BJ (cell line): Measurements from ENCODE around the gene MESP2. TPM values are rescaled to one million over a fixed set of nuclear protein-coding genes. Genes with fewer than 3 reads are reported as not detected.

ENCODE experiments used
- CTCF ChIA-PET: fragments of 350-600 bp; formaldehyde crosslinking; extraction: SDS; loops from one replicate; lab custom pipeline; 2021; ENCODE audit warnings: antibody characterized with exemption, inconsistent platforms; lab: Yijun Ruan, JAX
- POLR2A ChIA-PET: fragments of 300-600 bp; sonication (Branson Sonifier 250); formaldehyde crosslinking; extraction: SDS; loops from one replicate; lab custom pipeline; 2021; ENCODE audit warnings: antibody characterized with exemption; lab: Charles Lee
- DNase-seq: peaks from one replicate; pipeline ENCODE4 v3.0.0-alpha.2; 2011; ENCODE audit warnings: low read depth
- H3K27me3 ChIP-seq: 2 replicates; pipeline ENCODE4 v1.6.0; 2011; ENCODE audit warnings: low read length; ENCODE audit not compliant: control insufficient read depth, insufficient read depth
- H3K36me3 ChIP-seq: 2 replicates; pipeline ENCODE4 v1.5.1; 2011; ENCODE audit warnings: low read length; ENCODE audit not compliant: control insufficient read depth, insufficient read depth
- H3K4me3 ChIP-seq: 2 replicates; pipeline ENCODE4 v1.5.1; 2011; ENCODE audit warnings: low read depth, mild to moderate bottlenecking, control low read depth, low read length
- polyA plus RNA-seq: library from polyadenylated mRNA; depleted of rRNA; stranded (reverse); fragments of >200 nt; gene quantifications from 2 replicates; pipeline ENCODE4 v1.2.3, GENCODE V29; 2011
- TF ChIP-seq, protein P1 (sequence below): IDR thresholded peaks from 2 replicates; pipeline ENCODE4 v1.5.1; 2011; ENCODE audit warnings: low read depth, mild to moderate bottlenecking, control low read depth, inconsistent platforms, low read length, moderate library complexity; ENCODE audit not compliant: insufficient read depth

Gene MESP2
- polyA plus RNA-seq, 1 experiment: 0.39 TPM

GRCh38 chr15:89745768-89746167 lies 30.4 kb upstream of the MESP2 start:
- Histone ChIP-seq H3K27me3 (peaks cover 2% of the 10 kb centered on the region), H3K36me3 (no peaks in the 10 kb centered on the region), H3K4me3 (no peak overlapping the region)
- no peak for DNase-seq
- POLR2A ChIA-PET: no interaction called here
- TF ChIP-seq, protein P1, sequence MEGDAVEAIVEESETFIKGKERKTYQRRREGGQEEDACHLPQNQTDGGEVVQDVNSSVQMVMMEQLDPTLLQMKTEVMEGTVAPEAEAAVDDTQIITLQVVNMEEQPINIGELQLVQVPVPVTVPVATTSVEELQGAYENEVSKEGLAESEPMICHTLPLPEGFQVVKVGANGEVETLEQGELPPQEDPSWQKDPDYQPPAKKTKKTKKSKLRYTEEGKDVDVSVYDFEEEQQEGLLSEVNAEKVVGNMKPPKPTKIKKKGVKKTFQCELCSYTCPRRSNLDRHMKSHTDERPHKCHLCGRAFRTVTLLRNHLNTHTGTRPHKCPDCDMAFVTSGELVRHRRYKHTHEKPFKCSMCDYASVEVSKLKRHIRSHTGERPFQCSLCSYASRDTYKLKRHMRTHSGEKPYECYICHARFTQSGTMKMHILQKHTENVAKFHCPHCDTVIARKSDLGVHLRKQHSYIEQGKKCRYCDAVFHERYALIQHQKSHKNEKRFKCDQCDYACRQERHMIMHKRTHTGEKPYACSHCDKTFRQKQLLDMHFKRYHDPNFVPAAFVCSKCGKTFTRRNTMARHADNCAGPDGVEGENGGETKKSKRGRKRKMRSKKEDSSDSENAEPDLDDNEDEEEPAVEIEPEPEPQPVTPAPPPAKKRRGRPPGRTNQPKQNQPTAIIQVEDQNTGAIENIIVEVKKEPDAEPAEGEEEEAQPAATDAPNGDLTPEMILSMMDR: no peak
- CTCF ChIA-PET: interaction anchor here (1.4 to 6.6 kb wide), 2 partner anchors 9 to 16 kb away, joined by 5 to 29 read pairs; no protein-coding TSS in a partner anchor

DNA sequence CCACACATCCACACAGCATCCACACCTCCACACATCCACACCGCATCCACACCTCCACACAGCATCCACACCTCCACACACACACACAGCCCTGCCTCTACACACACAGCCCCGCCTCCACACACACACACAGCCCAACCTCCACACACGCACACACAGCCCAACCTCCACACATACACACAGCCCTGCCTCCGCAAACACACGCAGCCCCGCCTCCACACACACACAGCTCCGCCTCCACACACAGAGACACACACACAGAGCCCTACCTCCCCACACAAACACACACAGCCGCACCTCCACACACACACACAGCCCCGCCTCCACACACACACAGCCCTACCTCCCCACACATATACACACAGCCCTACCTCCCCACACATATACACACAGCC lies 29.7 kb upstream of the MESP2 start:
- no peak overlapping the region for H3K4me3 ChIP-seq
- POLR2A ChIA-PET: no interaction called here
- peaks cover 2% of the 10 kb centered on the region for H3K27me3 ChIP-seq
- no peak for DNase-seq
- no peaks in the 10 kb centered on the region for H3K36me3 ChIP-seq
- TF ChIP-seq, protein P1: no peak
- CTCF ChIA-PET: interaction anchor here (7.2 kb wide), 1 partner anchor 142 kb away, joined by 47 read pairs; no protein-coding TSS in a partner anchor

DNA sequence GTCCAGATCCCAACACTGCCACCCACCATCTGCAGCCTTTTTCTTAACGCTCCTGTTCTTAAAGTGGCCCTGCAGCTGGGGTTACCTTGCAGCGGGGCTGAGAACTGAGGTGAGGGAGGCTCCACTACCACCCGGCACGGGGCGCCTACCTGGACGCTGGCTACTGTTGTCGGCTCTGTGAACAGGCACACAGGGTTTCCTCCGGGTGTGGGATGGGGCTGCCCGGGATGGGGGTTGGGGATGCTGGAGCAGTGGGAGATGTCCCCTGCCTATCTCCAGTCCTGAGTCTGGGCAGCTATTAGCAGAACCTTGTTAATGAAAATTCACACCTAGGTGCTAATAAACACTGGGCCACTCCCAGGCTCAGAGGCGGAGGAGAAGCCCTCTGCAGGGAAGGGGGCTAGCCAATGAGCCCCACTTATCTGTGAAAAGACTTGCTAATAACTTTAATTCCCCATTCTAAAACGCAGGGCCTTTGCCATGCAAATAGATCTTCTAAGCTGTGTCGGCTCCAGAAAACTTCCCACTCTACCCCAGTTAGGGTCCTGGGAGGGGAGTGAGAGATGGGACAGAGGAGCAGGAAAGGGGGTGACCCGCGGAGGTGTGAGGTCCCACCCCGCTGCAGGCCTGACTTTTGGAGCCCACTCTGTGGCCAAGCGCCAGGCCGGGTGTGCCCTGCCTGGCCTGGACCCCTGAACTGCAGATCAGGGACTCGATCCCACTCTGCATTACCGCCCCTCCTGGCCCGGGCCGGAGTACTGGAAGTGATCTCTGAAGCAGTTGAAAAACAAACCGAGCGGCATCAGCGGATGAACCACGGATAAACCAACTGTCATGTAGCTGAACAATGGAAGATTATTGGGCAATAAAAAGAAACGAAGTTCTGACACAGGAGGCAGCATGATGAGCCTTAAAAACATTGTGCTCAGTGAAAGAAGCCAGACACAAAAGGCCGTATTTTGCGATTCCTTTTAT lies 28.1 kb upstream of the MESP2 start:
- Histone ChIP-seq H3K27me3 (peaks cover 2% of the 10 kb centered on the region), H3K4me3 (no peak overlapping the region), H3K36me3 (no peaks in the 10 kb centered on the region)
- CTCF ChIA-PET: interaction anchor here (0.6 to 7.2 kb wide), 5 partner anchors 8 to 140 kb away, joined by 3 to 47 read pairs (median 3); no protein-coding TSS in a partner anchor
- DNase-seq: no peak
- TF ChIP-seq, protein P1: no peak
- POLR2A ChIA-PET: no interaction called here

GRCh38 chr15:89749054-89749453 lies 27.1 kb upstream of the MESP2 start:
- DNase-seq: no peak
- TF ChIP-seq, protein P1: no peak
- POLR2A ChIA-PET: no interaction called here
- peaks cover 2% of the 10 kb centered on the region for H3K27me3 ChIP-seq
- CTCF ChIA-PET: interaction anchor here (0.7 to 7.2 kb wide), 7 partner anchors 9 to 143 kb away, joined by 3 to 47 read pairs (median 6); no protein-coding TSS in a partner anchor
- H3K36me3 ChIP-seq: no peaks in the 10 kb centered on the region
- no peak overlapping the region for H3K4me3 ChIP-seq

- no peak for DNase-seq
- Histone ChIP-seq H3K27me3 (peaks cover 2% of the 10 kb centered on the region), H3K36me3 (no peaks in the 10 kb centered on the region), H3K4me3 (no peak overlapping the region)
- TF ChIP-seq, protein P1: no peak
- ChIA-PET CTCF (interaction anchor here (1.5 to 7.2 kb wide), 9 partner anchors 9 to 143 kb away, joined by 3 to 47 read pairs (median 5); no protein-coding TSS in a partner anchor), POLR2A (no interaction called here)
Observed at GRCh38 chr15:89749526-89749925, 26.6 kb upstream of the MESP2 start.
